Peyer's patch (tissue), 4 donors: ENCODE data around the gene ELFN1. TPM values are rescaled to one million over a fixed set of nuclear protein-coding genes. Genes with fewer than 3 reads are reported as not detected.

Experiments used
- DNase-seq, 3 donors: peaks; one replicate each; pipeline ENCODE4 v3.0.0-alpha.2; 2017 to 2019
- H3K27ac ChIP-seq, 4 donors: fragments of 200-600 bp; sonication (generic); one replicate each; pipeline ENCODE4 v1.5.1; 2016 to 2019
- H3K27me3 ChIP-seq, 2 donors: fragments of 200-600 bp; sonication (generic); one replicate each; pipeline ENCODE4 v1.5.1; 2019
- H3K36me3 ChIP-seq, 3 donors: fragments of 200-600 bp; sonication (generic); one replicate each; pipeline ENCODE4 v1.5.1; 2016 to 2019
- H3K4me1 ChIP-seq, 4 donors: fragments of 200-600 bp; sonication (generic); one replicate each; pipeline ENCODE4 v1.5.1; 2016 to 2019
- H3K4me3 ChIP-seq, 4 donors: fragments of 200-600 bp; sonication (generic); 1 replicate in 3 of 4; 2 replicates in 1 of 4; pipeline ENCODE4 v1.5.1; 2016 to 2019; ENCODE audit warnings: mild to moderate bottlenecking in 1 of 4
- H3K9me3 ChIP-seq, 4 donors: fragments of 200-600 bp; sonication (generic); one replicate each; pipeline ENCODE4 v1.5.1; 2016 to 2019; ENCODE audit warnings: mild to moderate bottlenecking in 1 of 4
- POLR2A ChIP-seq, 2 donors: fragments of 450-650 bp; IDR thresholded peaks; one replicate each; pipeline ENCODE4 v1.5.1; 2017; ENCODE audit warnings: antibody characterized with exemption in 2 of 2, mild to moderate bottlenecking in 2 of 2, moderate library complexity in 2 of 2
- total RNA-seq, 4 donors: library from RNA; depleted of rRNA; stranded (reverse); fragments of >200 nt; gene quantifications; one replicate each; pipeline ENCODE4 v1.1.0, GENCODE V29; 2016
- TF ChIP-seq, protein P1 (sequence below), 6 experiments: fragments of 450-650 bp in 4 of 6; fragments of 200-600 bp in 2 of 6; sonication (generic) in 1 of 6; IDR thresholded peaks; one replicate each; pipeline ENCODE4 v1.5.1; 2017 to 2019; ENCODE audit warnings: antibody characterized with exemption in 6 of 6, mild to moderate bottlenecking in 3 of 6, moderate library complexity in 1 of 6

The ELFN1 gene
- total RNA-seq, 4 donors from 2014 or later: 0.80 TPM; not detected in 3

DNA sequence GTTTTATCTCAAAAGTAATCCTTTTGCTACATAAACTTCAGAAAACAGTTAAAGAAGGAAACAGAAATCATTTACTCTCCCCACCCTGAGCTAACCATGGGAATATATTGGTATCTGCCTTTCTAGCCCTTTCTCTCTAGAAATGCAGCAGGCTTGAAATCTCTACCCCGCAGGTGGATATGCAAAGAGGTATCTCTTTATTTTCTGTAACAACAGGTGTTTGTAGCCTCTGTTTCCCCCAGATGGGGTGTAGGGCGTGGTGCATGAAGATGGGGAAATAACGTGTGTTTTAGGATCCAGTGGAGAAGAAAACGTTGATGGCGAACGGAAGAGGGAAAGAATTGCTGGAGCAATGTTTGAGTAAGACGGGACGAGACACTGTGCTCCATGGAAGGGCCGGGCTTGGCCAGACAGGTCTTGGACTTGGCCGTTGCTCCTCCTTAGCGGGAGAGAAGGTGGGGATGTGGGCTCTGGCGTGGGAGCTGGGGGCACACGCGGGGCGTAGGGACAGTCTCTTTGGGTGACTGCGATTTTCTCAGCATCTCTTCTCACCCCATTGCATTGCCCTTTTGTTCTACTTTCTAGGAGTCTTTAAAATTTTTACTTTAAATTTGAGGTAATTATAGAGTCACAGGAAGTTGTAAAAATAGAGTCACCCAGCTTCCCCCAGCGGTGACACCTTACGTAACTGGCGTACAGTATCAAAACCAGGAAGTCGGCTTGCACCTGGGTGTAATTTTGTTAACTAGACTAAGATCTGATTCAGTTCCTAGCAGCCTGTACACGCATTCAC is 82.9 kb downstream of the ELFN1 start:
- H3K27me3 ChIP-seq: no peaks in the 10 kb centered on the region
- no peaks in the 10 kb centered on the region for H3K4me1 ChIP-seq
- no peak overlapping the region for H3K4me3 ChIP-seq
- no peaks in the 10 kb centered on the region for H3K36me3 ChIP-seq
- H3K27ac ChIP-seq: no peak overlapping the region
- DNase-seq: peak in 1 of 3 donors; percentile 22
- no peak for TF ChIP-seq POLR2A (IDR thresholded peaks at IDR 0.05)
- TF ChIP-seq, protein P1, sequence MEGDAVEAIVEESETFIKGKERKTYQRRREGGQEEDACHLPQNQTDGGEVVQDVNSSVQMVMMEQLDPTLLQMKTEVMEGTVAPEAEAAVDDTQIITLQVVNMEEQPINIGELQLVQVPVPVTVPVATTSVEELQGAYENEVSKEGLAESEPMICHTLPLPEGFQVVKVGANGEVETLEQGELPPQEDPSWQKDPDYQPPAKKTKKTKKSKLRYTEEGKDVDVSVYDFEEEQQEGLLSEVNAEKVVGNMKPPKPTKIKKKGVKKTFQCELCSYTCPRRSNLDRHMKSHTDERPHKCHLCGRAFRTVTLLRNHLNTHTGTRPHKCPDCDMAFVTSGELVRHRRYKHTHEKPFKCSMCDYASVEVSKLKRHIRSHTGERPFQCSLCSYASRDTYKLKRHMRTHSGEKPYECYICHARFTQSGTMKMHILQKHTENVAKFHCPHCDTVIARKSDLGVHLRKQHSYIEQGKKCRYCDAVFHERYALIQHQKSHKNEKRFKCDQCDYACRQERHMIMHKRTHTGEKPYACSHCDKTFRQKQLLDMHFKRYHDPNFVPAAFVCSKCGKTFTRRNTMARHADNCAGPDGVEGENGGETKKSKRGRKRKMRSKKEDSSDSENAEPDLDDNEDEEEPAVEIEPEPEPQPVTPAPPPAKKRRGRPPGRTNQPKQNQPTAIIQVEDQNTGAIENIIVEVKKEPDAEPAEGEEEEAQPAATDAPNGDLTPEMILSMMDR (IDR thresholded peaks at IDR 0.05): no peak
- no peaks in the 10 kb centered on the region for H3K9me3 ChIP-seq

GRCh38 chr7:1753564-1753867 is 83.4 kb downstream of the ELFN1 start:
- TF ChIP-seq, protein P1 (IDR thresholded peaks at IDR 0.05): no peak
- TF ChIP-seq POLR2A (IDR thresholded peaks at IDR 0.05): no peak
- no peak overlapping the region for H3K4me3 ChIP-seq
- no peaks in the 10 kb centered on the region for H3K9me3 ChIP-seq
- H3K36me3 ChIP-seq: no peaks in the 10 kb centered on the region
- H3K27ac ChIP-seq: no peak overlapping the region
- no peak for DNase-seq
- H3K4me1 ChIP-seq: no peaks in the 10 kb centered on the region
- H3K27me3 ChIP-seq: no peaks in the 10 kb centered on the region

DNA sequence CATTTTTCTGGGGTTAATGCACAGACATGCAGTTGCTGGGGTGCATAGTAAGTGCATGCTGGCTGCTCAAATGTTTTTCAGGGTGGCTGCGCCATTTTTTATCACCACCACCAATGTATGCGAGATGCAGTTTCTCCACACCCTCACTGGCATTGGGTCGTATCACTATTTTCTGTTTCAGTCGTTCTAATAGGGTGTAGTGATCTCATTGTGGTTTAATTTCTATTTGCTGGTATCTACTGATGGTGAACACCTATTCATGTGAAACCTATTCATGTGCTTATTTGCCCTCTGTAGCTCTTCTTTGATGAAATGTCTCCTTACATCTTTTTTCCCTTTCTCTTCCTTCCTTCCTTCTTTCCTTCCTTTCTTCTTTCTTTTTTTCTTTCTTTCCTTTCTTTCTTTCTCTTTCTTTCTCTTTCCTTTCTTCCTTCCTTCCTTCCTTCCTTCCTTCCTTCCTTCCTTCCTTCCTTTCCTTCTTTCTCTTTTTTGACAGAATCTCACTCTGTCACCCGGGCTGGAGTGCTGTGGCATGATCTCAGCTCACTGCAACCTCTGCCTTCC is 84.3 kb downstream of the ELFN1 start:
- Histone ChIP-seq H3K4me3 (no peak overlapping the region), H3K9me3 (no peaks in the 10 kb centered on the region), H3K27me3 (no peaks in the 10 kb centered on the region), H3K4me1 (no peaks in the 10 kb centered on the region), H3K36me3 (no peaks in the 10 kb centered on the region), H3K27ac (no peak overlapping the region)
- no peak for TF ChIP-seq POLR2A (IDR thresholded peaks at IDR 0.05)
- TF ChIP-seq, protein P1 (IDR thresholded peaks at IDR 0.05): no peak
- DNase-seq: no peak

DNA sequence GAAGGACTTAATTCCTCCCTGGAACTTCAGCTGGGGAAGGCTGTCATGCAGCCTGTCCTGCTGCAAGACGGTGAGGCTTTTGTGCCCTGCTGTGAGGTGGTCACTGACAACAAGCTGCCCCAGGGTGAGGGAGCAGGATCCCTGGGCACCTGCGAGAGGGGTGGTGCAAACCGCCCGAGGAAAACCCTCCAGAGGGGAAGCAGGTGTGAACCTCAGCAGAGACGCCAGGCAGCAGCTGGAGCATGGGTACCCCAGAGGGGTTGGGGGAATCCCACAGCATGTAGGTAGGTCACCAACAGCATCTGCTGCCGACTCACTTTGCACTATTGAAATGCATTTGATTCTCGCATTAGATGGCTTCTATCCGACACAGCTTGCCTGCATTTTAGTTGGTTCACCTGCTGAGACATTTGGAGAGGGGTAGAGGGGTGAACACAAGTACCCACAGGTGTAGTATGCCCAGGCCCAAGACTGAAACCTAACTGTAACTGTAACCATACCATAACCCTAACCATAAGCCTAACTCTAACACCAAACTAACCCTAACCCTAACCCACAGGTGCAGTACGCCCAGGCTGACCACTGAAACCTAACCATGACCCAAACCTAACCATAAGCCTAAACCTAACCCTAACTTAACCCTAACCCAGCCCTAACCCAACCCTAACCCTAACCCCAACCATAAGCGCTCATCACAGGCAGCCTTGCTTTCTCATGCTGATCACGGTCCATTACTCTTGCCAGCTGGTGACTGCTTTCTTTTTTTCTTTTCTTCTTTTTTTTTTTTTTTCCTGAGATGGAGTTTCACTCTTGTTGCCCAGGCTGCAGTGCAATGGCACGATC is 85.9 kb downstream of the ELFN1 start:
- no peak overlapping the region for H3K27ac ChIP-seq

GRCh38 chr7:1757601-1758000 is 87.5 kb downstream of the ELFN1 start:
- H3K4me1 ChIP-seq: no peaks in the 10 kb centered on the region
- TF ChIP-seq POLR2A (IDR thresholded peaks at IDR 0.05): no peak
- TF ChIP-seq, protein P1 (IDR thresholded peaks at IDR 0.05): no peak
- H3K27ac ChIP-seq: no peak overlapping the region
- H3K9me3 ChIP-seq: peaks cover 0 to under 1% (median 0%) of the 10 kb centered on the region in 4 donors
- no peak for DNase-seq
- no peaks in the 10 kb centered on the region for H3K27me3 ChIP-seq
- H3K36me3 ChIP-seq: no peaks in the 10 kb centered on the region
- H3K4me3 ChIP-seq: no peak overlapping the region

More for the DNA sequence above, 85.9 kb downstream of the ELFN1 start:
- H3K9me3 ChIP-seq: no peaks in the 10 kb centered on the region
- H3K27me3 ChIP-seq: no peaks in the 10 kb centered on the region
- no peak overlapping the region for H3K4me3 ChIP-seq
- no peaks in the 10 kb centered on the region for H3K36me3 ChIP-seq
- no peak for DNase-seq
- TF ChIP-seq, protein P1 (IDR thresholded peaks at IDR 0.05): no peak
- no peak for TF ChIP-seq POLR2A (IDR thresholded peaks at IDR 0.05)
- no peaks in the 10 kb centered on the region for H3K4me1 ChIP-seq
